ENCODE measurements around the gene CCDC146. TPM values are rescaled to one million over a fixed set of nuclear protein-coding genes. Genes with fewer than 3 reads are reported as not detected.

Gene CCDC146
- total RNA-seq, 6 experiments from 2014 or later = 2.6 to 7.2 (median 4.0) TPM

GRCh38 chr7:77313085-77313484, 190.7 kb downstream of the CCDC146 start:
- intact Hi-C loops (cut with DNase I) = no loop called here
- ATAC-seq (no peak), DNase-seq (no peak)
- TF ChIP-seq POLR2A (IDR thresholded peaks at IDR 0.05) (no peak), CTCF (IDR thresholded peaks at IDR 0.05) (no peak)
- H3K9me3 ChIP-seq = no peaks in the 10 kb centered on the region
- no peaks in the 10 kb centered on the region for H3K27me3 ChIP-seq
- no peak overlapping the region for H3K27ac ChIP-seq
- no peak overlapping the region for H3K4me3 ChIP-seq
- 56% methylated on average over 2 of the region's 2 CpGs for WGBS (ENCODE audit: insufficient coverage, low coverage, low lambda C conversion rate, missing lambda C conversion rate)
- H3K4me1 ChIP-seq = peaks cover 0 to 8% (median 3%) of the 10 kb centered on the region in 4 donors
- peaks cover 0 to 8% (median 2%) of the 10 kb centered on the region in 4 donors for H3K36me3 ChIP-seq

- DNase-seq = no peak
- 86% methylated on average over 3 of the region's 5 CpGs for WGBS (ENCODE audit: insufficient coverage, low coverage, low lambda C conversion rate, missing lambda C conversion rate)
- H3K27ac ChIP-seq = no peak overlapping the region
- peaks cover 0 to 8% (median 2%) of the 10 kb centered on the region in 4 donors for H3K36me3 ChIP-seq
- no peak for ATAC-seq
- intact Hi-C loops (cut with DNase I) = no loop called here
- no peaks in the 10 kb centered on the region for H3K9me3 ChIP-seq
- H3K4me3 ChIP-seq = no peak overlapping the region
- TF ChIP-seq POLR2A (IDR thresholded peaks at IDR 0.05) (no peak), CTCF (IDR thresholded peaks at IDR 0.05) (no peak)
- H3K4me1 ChIP-seq = peaks cover 0 to 8% (median 3%) of the 10 kb centered on the region in 4 donors
- no peaks in the 10 kb centered on the region for H3K27me3 ChIP-seq
These were observed 191.6 kb downstream of the CCDC146 start for GRCh38 chr7:77313876-77314480.

GRCh38 chr7:77315182-77315591, 192.8 kb downstream of the CCDC146 start:
- intact Hi-C loops (cut with DNase I) = no loop called here
- Histone ChIP-seq H3K36me3 (peaks cover 0 to 8% (median 2%) of the 10 kb centered on the region in 4 donors), H3K27me3 (no peaks in the 10 kb centered on the region), H3K9me3 (no peaks in the 10 kb centered on the region), H3K4me3 (no peak overlapping the region), H3K27ac (no peak overlapping the region), H3K4me1 (peaks cover 0 to 8% (median 3%) of the 10 kb centered on the region in 4 donors)
- TF ChIP-seq POLR2A (IDR thresholded peaks at IDR 0.05) = no peak
- TF ChIP-seq CTCF (IDR thresholded peaks at IDR 0.05) = no peak
- DNase-seq (no peak), ATAC-seq (no peak)
- 94% methylated on average over 3 of the region's 3 CpGs for WGBS (ENCODE audit: insufficient coverage, low coverage, low lambda C conversion rate, missing lambda C conversion rate)

- peaks cover 0 to 8% (median 3%) of the 10 kb centered on the region in 4 donors for H3K4me1 ChIP-seq
- DNase-seq (peak in 1 of 3 donors; percentile 42), ATAC-seq (peak; percentile 69 to 92 (median 82))
- WGBS (ENCODE audit: insufficient coverage, low coverage, low lambda C conversion rate, missing lambda C conversion rate) = 7% methylated on average over 2 of the region's 2 CpGs
- peak overlapping the region in 1 of 3 donors; percentile 35 for H3K27ac ChIP-seq
- peaks cover 0 to 6% (median 2%) of the 10 kb centered on the region in 4 donors for H3K36me3 ChIP-seq
- no peaks in the 10 kb centered on the region for H3K27me3 ChIP-seq
- intact Hi-C loops (cut with DNase I) = no loop called here
- H3K9me3 ChIP-seq = no peaks in the 10 kb centered on the region
- no peak for TF ChIP-seq POLR2A (IDR thresholded peaks at IDR 0.05)
- TF ChIP-seq CTCF (IDR thresholded peaks at IDR 0.05) = no peak
- H3K4me3 ChIP-seq = no peak overlapping the region
These were observed 194.0 kb downstream of the CCDC146 start for GRCh38 chr7:77316219-77316978.

Measured in right lobe of liver (tissue), 6 donors.